Progenitor cell of endocrine pancreas (in vitro differentiated cells): ENCODE data around the gene CORO6. TPM values are rescaled to one million over a fixed set of nuclear protein-coding genes. Genes with fewer than 3 reads are reported as not detected.

ENCODE experiments used
- DNase-seq: peaks from one replicate; pipeline ENCODE4 v3.0.0; 2021; ENCODE audit warnings: low spot score; ENCODE audit not compliant: unreplicated experiment
- H3K27ac Mint-ChIP-seq: 2 replicates; pipeline ENCODE4 v1.8.0; 2021; ENCODE audit warnings: mild to moderate bottlenecking, moderate library complexity, mixed read lengths
- H3K27me3 Mint-ChIP-seq: 2 replicates; pipeline ENCODE4 v1.8.0; 2021; ENCODE audit warnings: mixed read lengths
- H3K36me3 Mint-ChIP-seq: 2 replicates; pipeline ENCODE4 v1.8.0; 2022; ENCODE audit warnings: mixed read lengths; ENCODE audit not compliant: insufficient read depth
- H3K4me1 Mint-ChIP-seq: 2 replicates; pipeline ENCODE4 v1.8.0; 2021; ENCODE audit warnings: low read depth, mixed read lengths
- H3K4me3 Mint-ChIP-seq: 2 replicates; pipeline ENCODE4 v1.8.0; 2021; ENCODE audit warnings: low read depth, mild to moderate bottlenecking, moderate library complexity, mixed read lengths
- H3K9me3 Mint-ChIP-seq: 2 replicates; pipeline ENCODE4 v1.8.0; 2021; ENCODE audit warnings: low read depth, mixed read lengths
- total RNA-seq: library from RNA; stranded (reverse); gene quantifications from 2 replicates; pipeline ENCODE4 v1.2.1, GENCODE V29; 2021
- TF ChIP-seq, protein P1 (sequence below): fragments of 200-600 bp; sonication (generic); IDR thresholded peaks from one replicate; pipeline ENCODE4 v1.5.0; 2021; ENCODE audit warnings: antibody characterized with exemption, mild to moderate bottlenecking; ENCODE audit not compliant: unreplicated experiment

CORO6 gene
- total RNA-seq, 1 donor from 2014 or later, result not detected

DNA sequence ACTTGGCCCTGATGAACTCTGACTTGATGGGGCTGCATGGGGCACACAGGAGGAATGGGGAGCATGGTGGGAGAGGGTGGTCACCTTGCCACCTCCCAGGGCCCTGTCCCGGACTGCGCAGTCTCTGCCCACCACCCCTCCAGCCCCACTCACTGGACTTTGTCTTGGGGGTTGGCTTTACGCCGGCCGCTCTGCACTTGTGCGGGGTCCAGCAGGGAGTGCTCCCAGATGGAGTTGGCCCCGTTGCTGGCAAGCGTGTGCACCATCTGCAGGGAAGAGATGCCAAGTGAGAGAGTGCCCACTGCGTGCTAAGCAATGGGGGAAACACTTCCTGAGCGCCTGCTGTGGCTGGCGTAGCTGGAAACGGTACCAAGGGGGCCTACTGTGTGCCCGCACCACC lies 39.9 kb downstream of the CORO6 start:
- peaks cover 13% of the 10 kb centered on the region for H3K36me3 Mint-ChIP-seq
- H3K4me3 Mint-ChIP-seq, result no peak overlapping the region
- H3K9me3 Mint-ChIP-seq, result no peaks in the 10 kb centered on the region
- H3K27ac Mint-ChIP-seq, result no peak overlapping the region
- TF ChIP-seq, protein P1, sequence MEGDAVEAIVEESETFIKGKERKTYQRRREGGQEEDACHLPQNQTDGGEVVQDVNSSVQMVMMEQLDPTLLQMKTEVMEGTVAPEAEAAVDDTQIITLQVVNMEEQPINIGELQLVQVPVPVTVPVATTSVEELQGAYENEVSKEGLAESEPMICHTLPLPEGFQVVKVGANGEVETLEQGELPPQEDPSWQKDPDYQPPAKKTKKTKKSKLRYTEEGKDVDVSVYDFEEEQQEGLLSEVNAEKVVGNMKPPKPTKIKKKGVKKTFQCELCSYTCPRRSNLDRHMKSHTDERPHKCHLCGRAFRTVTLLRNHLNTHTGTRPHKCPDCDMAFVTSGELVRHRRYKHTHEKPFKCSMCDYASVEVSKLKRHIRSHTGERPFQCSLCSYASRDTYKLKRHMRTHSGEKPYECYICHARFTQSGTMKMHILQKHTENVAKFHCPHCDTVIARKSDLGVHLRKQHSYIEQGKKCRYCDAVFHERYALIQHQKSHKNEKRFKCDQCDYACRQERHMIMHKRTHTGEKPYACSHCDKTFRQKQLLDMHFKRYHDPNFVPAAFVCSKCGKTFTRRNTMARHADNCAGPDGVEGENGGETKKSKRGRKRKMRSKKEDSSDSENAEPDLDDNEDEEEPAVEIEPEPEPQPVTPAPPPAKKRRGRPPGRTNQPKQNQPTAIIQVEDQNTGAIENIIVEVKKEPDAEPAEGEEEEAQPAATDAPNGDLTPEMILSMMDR, result no peak
- H3K4me1 Mint-ChIP-seq, result peaks cover 9% of the 10 kb centered on the region
- DNase-seq, result no peak
- no peaks in the 10 kb centered on the region for H3K27me3 Mint-ChIP-seq

DNA sequence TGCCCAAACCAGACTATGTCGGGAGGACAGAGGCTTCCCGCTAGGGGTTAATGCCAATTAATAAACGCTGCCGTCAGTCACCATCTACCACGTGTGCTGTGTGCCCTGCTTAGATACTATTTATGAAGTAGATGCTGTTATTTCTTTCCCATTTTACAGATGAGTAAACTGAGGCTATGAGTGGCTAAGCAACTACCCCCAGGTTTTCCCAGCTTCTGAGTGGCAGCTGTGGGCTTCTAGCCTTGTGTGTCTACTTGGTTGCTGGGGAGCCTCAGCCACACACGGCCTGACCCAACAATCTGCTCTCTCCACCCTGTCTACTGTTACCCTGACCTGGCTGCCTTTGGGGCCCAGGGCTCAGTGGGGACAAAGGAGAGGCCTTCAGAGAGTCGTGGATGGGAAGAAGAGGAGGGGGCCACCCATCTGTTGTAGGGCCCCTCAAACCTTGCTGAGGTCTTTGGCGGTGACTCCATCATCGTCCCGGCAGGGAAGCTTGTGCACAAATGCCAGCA lies 40.4 kb downstream of the CORO6 start:
- TF ChIP-seq, protein P1, result no peak
- H3K4me3 Mint-ChIP-seq, result no peak overlapping the region
- no peak for DNase-seq
- H3K9me3 Mint-ChIP-seq, result no peaks in the 10 kb centered on the region
- H3K36me3 Mint-ChIP-seq, result peaks cover 14% of the 10 kb centered on the region
- no peak overlapping the region for H3K27ac Mint-ChIP-seq
- no peaks in the 10 kb centered on the region for H3K27me3 Mint-ChIP-seq
- H3K4me1 Mint-ChIP-seq, result peaks cover 9% of the 10 kb centered on the region

DNA sequence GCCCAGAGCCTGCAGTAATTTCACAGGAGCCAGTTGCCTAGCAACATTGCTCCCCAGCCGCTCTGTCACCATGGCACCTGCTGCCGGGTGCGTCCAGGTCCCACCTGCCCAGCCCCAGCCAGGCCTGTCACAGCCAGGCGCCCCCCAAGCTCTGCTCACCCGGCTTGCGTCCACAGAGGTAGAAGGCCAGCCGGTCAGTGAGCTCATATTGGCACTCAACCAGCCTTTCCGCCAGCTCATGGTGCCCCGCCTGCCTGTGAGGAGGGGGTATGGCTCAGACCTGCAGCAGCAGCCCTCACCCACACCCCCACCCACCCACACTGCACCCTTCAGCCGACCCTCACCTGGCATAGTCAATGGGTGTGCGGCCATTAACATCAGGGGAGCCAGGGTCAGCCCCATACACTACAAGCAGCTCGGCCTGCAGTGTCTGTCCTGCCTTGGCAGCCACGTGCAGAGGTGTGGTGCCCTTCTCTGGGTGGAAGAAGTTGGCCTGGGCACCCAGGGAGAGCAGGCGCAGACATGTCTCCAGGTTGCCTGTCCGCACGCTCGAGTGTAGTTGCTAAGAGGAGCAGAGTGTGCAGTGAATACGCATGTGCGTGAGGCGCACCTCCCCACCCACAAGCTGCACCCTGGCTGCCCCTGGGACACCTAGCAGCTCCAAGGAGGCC lies 41.0 kb downstream of the CORO6 start:
- no peaks in the 10 kb centered on the region for H3K27me3 Mint-ChIP-seq
- H3K4me1 Mint-ChIP-seq, result peaks cover 9% of the 10 kb centered on the region
- H3K4me3 Mint-ChIP-seq, result no peak overlapping the region
- TF ChIP-seq, protein P1, result no peak
- no peak for DNase-seq
- peaks cover 14% of the 10 kb centered on the region for H3K36me3 Mint-ChIP-seq
- H3K27ac Mint-ChIP-seq, result no peak overlapping the region
- no peaks in the 10 kb centered on the region for H3K9me3 Mint-ChIP-seq

DNA sequence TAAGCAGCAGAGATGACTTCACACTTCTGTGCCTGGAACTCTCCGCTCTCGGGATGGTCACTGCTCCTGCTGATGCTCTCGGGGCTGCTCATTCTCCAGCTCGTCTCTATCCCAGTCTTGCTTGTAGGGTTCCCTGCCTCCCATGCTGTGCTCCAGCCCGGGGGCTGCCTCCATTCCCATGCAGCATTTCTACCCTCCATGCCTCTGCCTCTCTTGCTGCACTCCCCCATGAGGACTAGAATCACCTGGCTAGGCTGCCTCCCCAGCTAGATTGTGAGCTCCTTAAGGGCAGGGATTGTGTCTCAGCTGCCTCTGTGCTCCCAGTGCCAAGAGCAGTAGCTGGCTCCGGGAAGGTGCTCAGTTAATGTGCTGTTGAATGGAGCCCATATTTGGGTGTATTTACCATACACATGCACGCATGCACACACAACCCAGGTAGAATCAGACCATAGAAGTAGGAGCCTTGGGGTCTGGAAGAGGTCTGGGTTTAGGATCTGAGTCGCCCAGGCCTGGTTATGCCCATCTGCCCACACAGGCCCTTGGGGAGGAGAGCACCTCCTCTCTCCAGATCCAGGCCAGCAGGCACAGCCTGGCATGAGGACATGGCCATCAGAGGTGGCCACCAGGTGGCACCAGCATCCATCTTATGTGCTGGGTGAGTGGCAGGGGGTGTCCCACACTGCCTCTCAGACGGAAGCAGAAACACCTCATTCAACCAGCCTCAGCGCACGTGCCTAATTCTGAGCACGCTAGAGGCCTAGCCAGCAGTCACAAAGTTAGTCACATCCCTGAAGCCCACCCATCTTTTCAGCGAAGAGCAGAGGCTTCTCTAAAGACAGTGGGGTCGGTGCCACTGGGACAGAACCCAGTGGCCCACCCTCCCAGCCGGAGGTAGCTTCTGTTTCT lies 42.6 kb downstream of the CORO6 start:
- Mint-ChIP-seq H3K4me1 (peaks cover 11% of the 10 kb centered on the region), H3K9me3 (no peaks in the 10 kb centered on the region), H3K36me3 (peaks cover 14% of the 10 kb centered on the region)

More for the DNA sequence above, 42.6 kb downstream of the CORO6 start:
- DNase-seq, result peak; percentile 57
- no peaks in the 10 kb centered on the region for H3K27me3 Mint-ChIP-seq
- TF ChIP-seq, protein P1, result peak; percentile 75
- H3K4me3 Mint-ChIP-seq, result no peak overlapping the region
- H3K27ac Mint-ChIP-seq, result no peak overlapping the region
